ENCODE results near the gene HPS3.
A peak's percentile ranks its signal among the peaks of the same experiment; 100 is the strongest.

HPS3 gene

DNA sequence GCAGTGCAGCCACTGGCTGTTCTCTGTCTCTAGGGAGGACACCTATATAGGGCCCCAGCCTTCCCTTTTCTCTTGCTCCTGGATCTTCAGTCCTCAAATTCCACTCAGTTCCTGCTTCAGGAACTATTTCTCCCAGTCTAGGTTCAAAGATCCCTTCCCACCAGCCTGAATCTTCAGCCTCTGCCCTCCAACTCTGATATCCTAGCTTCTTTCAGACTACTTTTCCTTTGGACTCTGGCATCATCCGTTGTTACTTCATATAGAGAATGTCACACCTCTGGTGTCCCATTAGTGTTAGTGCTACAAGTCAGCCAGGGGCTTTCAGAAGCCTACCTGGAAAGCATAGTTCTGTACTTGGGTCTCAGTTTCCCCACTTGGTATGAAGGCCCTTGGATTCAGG is 10.0 kb upstream of the HPS3 start:
- no peak overlapping the region for H2AFZ ChIP-seq
- no peak overlapping the region for H3K9ac ChIP-seq
- no peaks in the 10 kb centered on the region for H3K36me3 ChIP-seq (ENCODE audit: control insufficient read depth, insufficient read depth, low read length)
- H3K4me2 ChIP-seq (ENCODE audit: low read length), result no peak overlapping the region
- H3K4me3 ChIP-seq (ENCODE audit: low read depth, low read length), result no peak overlapping the region
- TF ChIP-seq, protein P1, sequence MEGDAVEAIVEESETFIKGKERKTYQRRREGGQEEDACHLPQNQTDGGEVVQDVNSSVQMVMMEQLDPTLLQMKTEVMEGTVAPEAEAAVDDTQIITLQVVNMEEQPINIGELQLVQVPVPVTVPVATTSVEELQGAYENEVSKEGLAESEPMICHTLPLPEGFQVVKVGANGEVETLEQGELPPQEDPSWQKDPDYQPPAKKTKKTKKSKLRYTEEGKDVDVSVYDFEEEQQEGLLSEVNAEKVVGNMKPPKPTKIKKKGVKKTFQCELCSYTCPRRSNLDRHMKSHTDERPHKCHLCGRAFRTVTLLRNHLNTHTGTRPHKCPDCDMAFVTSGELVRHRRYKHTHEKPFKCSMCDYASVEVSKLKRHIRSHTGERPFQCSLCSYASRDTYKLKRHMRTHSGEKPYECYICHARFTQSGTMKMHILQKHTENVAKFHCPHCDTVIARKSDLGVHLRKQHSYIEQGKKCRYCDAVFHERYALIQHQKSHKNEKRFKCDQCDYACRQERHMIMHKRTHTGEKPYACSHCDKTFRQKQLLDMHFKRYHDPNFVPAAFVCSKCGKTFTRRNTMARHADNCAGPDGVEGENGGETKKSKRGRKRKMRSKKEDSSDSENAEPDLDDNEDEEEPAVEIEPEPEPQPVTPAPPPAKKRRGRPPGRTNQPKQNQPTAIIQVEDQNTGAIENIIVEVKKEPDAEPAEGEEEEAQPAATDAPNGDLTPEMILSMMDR (IDR thresholded peaks at IDR 0.05), result no peak
- H3K79me2 ChIP-seq, result no peaks in the 10 kb centered on the region
- no peaks in the 10 kb centered on the region for H3K9me3 ChIP-seq (ENCODE audit: control insufficient read depth, low read length)
- H3K27me3 ChIP-seq (ENCODE audit: control insufficient read depth, insufficient read depth, low read length), result no peaks in the 10 kb centered on the region
- no peaks in the 10 kb centered on the region for H3K4me1 ChIP-seq
- H3K27ac ChIP-seq, result no peak overlapping the region

DNA sequence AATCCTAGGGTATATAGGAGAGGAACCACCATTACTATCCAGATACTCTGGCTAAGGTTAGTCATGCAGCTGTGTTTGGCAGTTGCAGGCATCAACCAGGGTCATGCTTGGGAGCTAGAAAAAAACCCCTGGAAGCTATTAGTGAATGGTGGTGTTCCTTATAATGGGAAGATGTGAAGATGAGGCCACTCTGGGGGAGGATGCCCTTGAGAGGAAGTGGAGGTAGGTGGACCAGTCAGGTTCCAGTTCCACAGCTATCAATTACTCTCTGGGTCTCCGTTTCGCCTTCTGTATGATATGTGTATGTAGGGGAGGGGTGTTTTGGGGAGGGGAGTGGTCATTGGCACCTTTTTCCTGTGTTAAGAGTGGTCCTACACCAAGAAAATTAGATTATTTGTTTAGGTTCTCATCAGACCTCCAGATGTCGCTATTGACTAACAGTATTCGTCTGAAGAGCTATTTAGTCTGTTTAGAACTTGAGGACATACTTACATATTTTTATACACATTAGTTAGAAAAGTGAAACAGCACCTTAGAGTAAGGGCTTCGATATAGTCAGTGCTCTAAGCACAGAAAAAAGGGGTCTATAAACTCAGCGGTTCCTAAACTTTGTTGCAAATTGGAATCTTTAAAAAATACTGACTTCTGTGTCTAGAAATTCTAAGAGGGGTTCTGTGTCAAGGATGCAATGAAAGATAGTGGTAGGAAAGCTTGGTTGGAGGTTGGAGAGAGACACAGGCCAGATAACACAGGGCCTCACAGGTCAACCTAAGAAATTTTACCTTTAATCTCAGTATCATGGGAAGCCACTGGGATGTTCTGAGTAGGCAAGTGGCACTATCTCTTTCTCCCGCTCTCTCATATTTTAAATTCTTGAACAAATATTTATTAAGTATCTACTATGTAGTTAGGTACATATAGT is 9.1 kb upstream of the HPS3 start:
- Histone ChIP-seq H3K4me1 (no peaks in the 10 kb centered on the region), H3K79me2 (no peaks in the 10 kb centered on the region), H3K9me3 (ENCODE audit: control insufficient read depth, low read length) (no peaks in the 10 kb centered on the region), H3K36me3 (ENCODE audit: control insufficient read depth, insufficient read depth, low read length) (no peaks in the 10 kb centered on the region), H3K4me3 (ENCODE audit: low read depth, low read length) (no peak overlapping the region), H3K4me2 (ENCODE audit: low read length) (no peak overlapping the region), H3K9ac (no peak overlapping the region), H3K27me3 (ENCODE audit: control insufficient read depth, insufficient read depth, low read length) (no peaks in the 10 kb centered on the region), H2AFZ (peak overlapping the region; percentile 27), H3K27ac (no peak overlapping the region)
- TF ChIP-seq, protein P1 (IDR thresholded peaks at IDR 0.05), result peak; percentile 66

DNA sequence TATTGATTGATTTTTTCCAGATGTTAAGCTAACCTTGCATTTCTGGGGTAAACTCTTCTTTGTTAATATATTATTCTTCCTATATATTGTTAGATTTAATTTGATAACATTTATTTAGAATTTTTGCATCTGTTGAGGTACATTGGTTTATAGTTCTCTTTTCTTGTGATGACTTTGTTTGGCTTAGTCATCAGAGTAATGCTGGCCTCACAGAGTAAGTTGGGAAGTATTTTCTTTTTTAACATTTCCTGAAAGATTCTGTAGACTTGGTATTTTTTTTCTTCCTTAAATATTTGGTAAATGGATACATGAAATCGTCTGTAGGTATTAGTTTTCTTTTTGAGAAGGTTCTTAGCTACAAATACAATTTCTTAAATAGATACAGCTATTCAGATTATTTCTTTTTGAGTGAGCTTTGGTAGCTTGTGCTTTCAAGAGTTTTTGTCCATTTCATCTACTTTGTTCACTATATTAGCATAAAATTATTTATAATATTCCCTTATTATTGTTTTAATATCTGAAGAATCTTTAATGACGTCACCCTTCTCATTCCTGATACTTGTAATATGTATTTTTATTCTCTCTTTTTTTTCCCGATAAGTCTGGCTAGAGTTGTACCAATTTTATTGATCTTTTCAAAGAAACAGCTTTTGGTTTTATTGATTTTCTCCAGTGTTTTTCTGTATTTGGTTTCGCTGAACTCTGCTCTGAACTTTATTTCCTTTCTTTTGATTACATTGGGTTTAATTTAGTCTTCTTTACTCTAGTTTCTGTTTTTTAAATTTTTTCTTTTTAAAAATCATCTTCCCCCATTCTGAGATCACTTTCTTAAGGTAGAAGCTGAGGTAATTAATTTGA is 6.5 kb upstream of the HPS3 start:
- Histone ChIP-seq H2AFZ (no peak overlapping the region), H3K9me3 (ENCODE audit: control insufficient read depth, low read length) (no peaks in the 10 kb centered on the region), H3K4me1 (no peaks in the 10 kb centered on the region), H3K79me2 (no peaks in the 10 kb centered on the region), H3K27me3 (ENCODE audit: control insufficient read depth, insufficient read depth, low read length) (no peaks in the 10 kb centered on the region), H3K4me2 (ENCODE audit: low read length) (no peak overlapping the region), H3K4me3 (ENCODE audit: low read depth, low read length) (no peak overlapping the region), H3K36me3 (ENCODE audit: control insufficient read depth, insufficient read depth, low read length) (no peaks in the 10 kb centered on the region), H3K9ac (no peak overlapping the region), H3K27ac (no peak overlapping the region)
- TF ChIP-seq, protein P1 (IDR thresholded peaks at IDR 0.05), result no peak

DNA sequence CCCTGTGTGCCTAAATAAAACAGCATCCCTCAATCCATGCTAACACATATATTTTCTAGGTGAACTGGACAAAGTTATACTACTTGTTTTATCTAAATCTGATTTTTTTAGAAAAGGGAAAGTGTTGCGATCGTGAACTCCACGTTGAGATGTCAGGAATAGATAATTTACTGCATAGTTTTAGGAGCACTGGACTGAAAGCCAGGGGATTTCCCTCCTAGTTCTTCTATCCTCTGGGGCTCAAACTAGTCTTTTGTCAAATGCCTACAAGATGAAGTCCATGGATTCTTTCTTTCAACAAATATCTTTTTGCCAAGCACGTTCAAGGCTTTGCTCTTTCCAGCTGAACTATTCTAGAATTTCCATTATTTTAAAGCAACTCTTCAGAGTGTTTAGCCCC is 617 bp upstream of the HPS3 start:
- Histone ChIP-seq H2AFZ (peak overlapping the region; percentile 96), H3K9ac (no peak overlapping the region), H3K4me1 (peaks cover 9% of the 10 kb centered on the region), H3K36me3 (ENCODE audit: control insufficient read depth, insufficient read depth, low read length) (no peaks in the 10 kb centered on the region), H3K27me3 (ENCODE audit: control insufficient read depth, insufficient read depth, low read length) (no peaks in the 10 kb centered on the region), H3K4me2 (ENCODE audit: low read length) (peak overlapping the region; percentile 85), H3K4me3 (ENCODE audit: low read depth, low read length) (peak overlapping the region; percentile 95), H3K27ac (peak overlapping the region; percentile 29), H3K79me2 (no peaks in the 10 kb centered on the region), H3K9me3 (ENCODE audit: control insufficient read depth, low read length) (no peaks in the 10 kb centered on the region)
- TF ChIP-seq, protein P1 (IDR thresholded peaks at IDR 0.05), result no peak

Measured in parathyroid adenoma (tissue), 2 donors.